NCI-H526 (cell line): ENCODE measurements around the gene NFE2.
A peak's percentile ranks its signal among the peaks of the same experiment; 100 is the strongest.
"Not testable (repeated sequence)": the region's sequence is repeated elsewhere in the genome, so short reads cannot be mapped to it uniquely, and the experiment has no call there.

Experiments used
- DNase-seq, 2 experiments: peaks; one replicate each; lab custom pipeline; 2025; lab: John Stamatoyannopoulos, UW

NFE2 gene

GRCh38 chr12:54300732-54301427, at the start of gene NFE2:
Gene NFE2, minus strand, starts transcription at chr12:54301015. Its CDS starts 5,767 bp downstream, at chr12:54295248.
- DNase-seq: peak; percentile 42 to 82

DNA sequence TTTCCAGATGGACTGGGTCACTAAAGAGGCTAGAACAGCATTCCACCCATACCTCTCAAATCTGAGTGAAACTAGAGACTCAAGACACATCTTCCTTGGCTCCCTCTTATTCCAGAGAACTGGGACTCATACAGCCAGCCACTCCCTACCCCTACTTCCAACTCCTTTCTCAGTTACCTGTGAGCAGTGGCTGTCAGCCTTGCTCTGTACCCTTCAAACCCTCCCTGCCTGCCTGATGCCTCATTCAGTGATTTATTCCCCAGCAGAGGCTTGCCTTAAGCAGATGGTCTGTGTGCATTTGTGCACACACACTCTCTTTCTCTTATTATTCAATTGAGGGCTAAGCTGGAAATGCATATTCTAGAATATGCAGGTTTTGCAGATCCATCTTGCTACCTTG, 48.9 kb upstream of the NFE2 start:
- no peak for DNase-seq

DNA sequence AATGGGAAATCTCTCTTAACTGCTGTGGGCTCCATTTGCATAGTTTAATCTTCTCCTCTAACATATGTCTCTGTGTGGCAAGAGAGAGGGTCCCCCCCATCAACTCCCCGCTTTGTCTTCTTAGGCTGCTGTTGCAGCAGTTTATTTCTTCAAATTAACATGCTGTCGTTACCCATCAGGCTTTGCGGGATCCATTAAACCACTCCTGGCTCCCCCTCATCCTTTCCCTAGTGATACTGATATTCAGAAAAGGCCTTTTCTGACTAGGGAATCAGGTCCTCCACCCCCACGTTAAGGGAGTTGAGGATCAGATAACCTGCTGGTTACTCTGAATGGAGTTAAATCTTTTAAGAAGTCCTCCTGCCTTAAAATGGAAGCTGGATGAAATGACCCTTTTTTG, 48.2 kb upstream of the NFE2 start:
- no peak for DNase-seq

DNA sequence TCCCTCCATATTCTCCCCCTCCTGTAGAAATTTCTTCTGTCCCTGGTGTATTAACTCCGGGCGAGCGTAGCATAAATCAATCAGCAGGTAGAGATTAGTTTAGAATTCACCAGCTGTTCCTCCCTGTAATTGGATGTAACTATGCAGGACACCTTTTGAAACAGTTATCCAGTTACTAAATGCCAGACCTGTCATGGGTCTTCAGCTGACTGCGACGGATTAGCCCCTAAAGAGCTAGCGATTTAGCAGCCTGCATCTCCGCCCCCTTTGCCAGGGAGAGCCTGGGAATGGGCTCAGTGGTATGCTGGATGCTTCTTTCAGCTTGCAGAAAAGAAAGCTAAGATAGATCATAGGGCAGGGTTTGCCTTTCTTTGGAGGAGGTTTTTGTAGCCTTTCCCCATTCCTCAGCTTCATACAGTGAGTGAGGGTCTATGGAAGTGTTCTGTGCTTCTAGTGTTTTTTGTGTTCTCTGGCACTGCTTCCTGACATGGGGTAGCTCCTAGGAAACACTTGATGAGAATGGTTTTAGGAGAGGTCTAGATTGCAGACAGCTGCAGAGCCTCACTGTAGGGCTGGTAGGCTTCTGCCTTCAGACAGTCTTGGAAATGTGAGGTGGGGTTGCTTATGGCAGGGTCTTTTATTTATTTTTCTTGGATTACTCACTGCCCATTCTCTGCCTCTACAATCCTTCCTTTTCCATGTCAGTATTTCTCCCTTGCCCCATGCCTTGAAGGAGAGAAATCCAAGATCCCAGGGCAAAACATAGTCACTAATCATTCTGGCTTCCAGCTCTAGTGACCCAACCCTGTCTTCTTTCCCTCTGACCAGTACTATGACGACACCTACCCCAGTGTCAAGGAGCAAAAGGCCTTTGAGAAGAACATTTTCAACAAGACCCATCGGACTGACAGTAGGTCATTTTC, 40.8 kb upstream of the NFE2 start:
- no peak for DNase-seq

- DNase-seq: no peak
Measured at GRCh38 chr12:54340846-54341245, 40.0 kb upstream of the NFE2 start.

GRCh38 chr12:54338698-54339296, 38.0 kb upstream of the NFE2 start:
- DNase-seq: no peak

DNA sequence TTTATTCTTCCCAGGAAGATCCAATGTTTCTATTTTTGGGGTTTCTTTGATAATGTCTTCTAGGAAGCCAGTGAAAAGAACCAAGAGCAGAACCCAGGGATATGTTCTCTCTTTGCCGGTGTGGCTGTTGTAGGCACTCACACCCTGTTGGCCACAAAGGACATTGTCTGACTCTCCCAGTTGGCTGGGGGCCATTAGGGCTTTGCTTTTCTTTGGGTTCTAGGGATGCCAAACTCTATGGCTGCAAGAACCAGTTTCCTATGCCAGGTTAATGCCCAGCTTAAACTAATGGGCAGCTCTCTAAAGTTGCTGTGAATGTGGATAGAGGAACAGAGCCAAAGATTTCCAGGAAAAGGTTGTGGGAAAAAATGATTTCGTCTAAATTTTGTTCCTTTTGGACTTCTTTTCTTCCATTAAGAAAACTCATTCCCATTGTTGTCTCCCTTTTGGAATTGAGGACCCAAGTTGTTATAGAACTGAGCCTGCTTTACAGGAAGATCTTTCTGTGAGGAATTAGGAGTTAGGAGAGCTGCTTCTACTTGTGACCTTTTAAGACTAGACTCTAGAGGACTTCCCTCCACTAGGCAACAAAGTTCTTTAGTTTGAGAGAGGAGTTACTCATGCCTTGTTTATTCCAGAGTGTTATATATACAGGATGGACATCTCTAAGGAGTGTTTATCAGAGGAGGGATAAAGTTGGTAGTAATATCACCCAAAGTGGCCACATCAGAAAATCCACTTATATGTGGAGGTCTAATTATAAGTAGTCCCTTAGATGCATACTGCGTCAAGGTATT, 37.2 kb upstream of the NFE2 start:
- no peak for DNase-seq

GRCh38 chr12:54337280-54337842, 36.5 kb upstream of the NFE2 start:
- DNase-seq: no peak

DNA sequence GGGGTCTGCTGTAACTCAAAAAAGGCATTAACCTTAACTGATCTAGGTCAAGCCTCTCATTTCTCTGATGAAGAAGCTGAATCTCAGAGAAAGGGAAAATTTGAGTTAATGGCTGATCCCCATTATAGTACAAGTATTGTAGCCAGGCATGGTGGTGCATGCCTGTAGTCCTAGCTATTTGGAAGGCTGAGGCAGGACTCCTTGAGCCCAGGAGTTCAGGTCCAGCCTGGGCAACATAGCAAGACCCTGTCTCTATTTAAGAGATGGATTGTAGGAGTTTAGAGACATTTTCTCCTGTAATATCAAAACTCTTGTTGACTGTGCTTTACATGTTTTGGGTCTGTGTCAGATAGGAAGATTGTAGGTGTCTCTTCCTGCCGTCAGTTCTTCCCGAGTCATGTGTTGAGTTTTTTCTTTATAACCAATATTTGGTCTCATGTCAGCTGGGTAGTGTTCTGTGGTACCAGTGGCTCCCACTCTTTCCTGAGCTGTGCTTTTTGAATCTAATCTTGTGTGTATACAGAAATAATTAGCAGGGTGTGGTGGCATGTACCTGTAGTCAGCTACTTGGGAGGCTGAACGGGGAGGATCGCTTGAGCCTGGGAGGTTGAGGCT, 32.7 kb upstream of the NFE2 start:
- no peak for DNase-seq

GRCh38 chr12:54331461-54331860, 30.6 kb upstream of the NFE2 start:
- no peak for DNase-seq

DNA sequence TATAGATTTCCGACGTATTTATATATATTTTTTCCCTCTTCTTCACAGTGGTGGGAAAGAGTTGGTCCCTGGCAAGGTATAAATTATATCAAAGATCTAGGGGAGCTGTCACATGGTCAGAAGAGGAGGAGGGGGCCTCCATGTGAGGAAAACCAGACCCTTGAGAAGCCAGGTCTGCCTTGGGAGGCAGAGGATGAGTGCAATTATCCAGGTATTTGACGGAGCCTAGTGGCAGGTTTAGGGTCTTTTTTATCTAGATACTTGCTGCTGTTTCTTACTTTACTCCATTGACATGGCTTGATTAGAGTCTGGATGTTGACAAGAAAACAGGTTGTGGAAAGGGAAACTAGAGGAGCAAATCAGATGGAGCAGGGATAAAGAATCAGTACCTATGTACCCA, 29.6 kb upstream of the NFE2 start:
- no peak for DNase-seq

GRCh38 chr12:54329759-54330158, 28.9 kb upstream of the NFE2 start:
- DNase-seq: no peak

DNA sequence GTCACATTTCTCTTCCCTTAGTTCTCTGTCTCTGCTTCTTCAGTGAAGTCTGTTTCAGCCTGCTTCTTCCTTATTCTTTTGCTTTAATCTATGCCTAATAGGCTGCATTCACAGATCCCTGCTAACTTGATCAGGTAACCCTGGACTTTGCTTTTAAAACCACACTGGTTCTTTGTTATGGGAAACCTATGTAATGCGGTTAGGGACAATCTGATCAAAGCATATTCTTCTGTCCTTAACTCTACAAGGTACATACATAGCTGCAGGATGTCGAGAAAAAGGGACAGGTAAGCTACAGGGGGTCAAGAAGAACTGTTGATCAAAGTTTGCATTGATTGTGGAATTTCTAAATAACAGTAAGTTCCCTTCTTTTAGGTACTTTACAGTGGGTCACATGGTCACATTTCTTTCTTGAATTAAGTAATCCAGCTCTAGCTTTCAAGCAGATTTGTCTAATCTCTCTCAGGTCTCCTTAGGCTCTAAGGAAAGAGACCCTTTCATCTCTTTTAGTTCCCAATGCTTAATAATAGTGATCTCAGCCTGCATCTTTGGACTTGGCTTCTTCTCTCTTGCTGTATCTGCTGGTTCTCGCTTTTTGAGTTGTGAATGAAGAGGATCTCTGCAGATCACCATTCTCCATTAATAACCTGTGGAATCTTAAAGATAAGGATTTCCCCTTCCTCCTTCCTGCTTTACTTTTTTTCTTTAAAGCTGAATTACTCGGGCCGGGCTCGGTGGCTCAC, 28.0 kb upstream of the NFE2 start:
- no peak for DNase-seq

DNA sequence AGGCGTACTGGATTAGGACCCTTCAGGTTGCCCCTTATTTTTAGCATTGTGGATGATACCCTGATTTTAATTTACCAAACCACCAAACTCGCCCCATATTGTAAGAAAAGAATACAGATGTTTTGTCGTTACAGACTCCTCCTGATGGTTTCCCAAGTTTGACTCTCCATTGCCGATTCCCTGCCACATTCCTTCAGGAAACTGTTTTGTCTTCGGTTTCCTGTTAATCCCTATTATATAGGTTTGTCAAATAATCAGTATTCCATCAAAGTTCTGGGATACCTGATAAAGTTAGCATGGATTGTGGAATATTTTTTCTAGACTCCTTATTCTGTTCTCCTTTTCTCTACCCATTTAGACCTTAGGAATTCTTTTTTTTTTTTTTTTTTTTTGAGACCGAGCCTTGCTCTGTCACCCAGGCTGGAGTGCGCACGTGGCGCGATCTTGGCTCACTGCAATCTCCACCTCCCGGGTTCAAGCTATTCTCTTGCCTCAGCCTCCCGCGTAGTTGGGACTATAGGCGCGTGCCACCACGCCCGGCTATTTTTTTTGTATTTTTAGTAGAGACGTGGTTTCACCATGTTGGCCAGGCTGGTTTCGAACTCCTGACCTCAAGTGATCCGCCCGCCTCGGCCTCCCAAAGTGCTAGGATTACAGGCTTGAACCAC, 24.8 kb upstream of the NFE2 start:
- DNase-seq: not testable (repeated sequence)

GRCh38 chr12:54324617-54325441, 24.0 kb upstream of the NFE2 start, which contains the start of gene COPZ1:
Gene COPZ1, plus strand, starts transcription at chr12:54325131. Its CDS starts 33 bp downstream, at chr12:54325164.
- peak; percentile 99 to 100 for DNase-seq

DNA sequence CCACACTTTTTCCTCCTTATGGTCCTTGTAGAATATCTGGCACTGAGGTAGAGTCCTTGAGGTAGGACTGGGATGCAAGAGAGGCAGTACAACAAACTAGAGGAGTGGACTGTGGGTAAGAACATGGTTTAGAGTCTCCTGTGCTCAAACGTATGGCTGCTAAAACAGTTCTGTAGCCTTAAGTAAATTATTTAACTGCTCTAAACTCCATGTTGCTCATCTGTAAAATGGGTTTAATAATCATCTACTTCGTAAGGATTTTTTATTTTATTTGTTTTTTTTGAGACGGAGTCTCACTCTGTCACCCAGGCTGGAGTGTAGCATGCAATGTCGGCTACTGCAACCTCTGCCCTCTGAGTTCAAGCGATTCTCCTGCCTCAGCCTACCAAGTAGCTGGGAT, 20.5 kb upstream of the NFE2 start:
- no peak for DNase-seq

DNA sequence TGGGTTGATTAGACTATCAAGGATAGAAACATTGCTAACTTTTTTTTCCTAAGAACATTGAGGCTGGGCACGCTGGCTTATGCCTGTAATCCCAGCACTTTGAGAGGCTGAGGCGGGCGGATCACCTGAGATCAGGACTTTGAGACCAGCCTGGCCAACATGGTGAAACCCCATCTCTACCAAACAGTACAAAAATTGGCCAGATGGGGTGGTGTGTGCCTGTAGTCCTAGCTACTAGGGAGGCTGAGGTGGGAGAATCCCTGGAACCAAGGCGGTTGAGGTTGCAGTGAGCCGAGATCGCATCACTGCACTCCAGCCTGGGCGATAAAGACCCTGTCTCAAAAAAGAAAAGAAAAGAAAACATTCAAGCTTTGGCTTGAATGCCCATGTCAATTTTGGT, 11.5 kb upstream of the NFE2 start:
- not testable (repeated sequence) for DNase-seq

- no peak for DNase-seq
Measured at GRCh38 chr12:54311051-54311450, 10.2 kb upstream of the NFE2 start.
